Measurements from ENCODE around the gene FAM25G.
"Not testable (repeated sequence)": the region's sequence is repeated elsewhere in the genome, so short reads cannot be mapped to it uniquely, and the experiment has no call there.

DNA sequence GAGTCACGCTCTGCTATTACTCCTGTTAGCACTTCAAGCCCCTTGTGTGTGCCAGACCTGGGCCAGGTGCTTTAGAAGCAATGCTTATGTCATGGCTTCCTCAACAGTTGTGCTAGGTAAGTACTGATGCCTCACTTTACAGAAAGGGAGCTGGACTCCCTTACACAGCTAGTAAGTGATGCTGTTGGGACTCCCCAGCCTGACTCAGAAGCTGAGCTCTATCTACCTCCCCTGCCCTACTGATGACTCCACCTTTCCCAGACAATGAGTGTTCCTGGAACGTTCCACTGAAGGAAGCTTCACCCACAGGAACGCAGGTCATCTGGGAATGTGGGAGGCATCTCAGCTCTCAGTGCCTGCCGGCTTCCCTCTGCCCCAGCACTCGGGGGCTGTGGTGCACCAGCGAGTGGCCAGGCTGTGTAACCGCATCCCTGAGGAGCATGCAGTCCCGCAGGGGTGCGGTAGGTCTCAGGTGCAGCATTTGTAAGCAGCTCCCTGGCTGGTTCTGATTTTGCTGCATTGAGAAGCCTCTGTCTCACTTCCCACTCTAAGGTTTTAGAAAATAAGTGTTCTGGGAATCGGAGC lies 10.2 kb downstream of the FAM25G start:
- TF ChIP-seq, protein P1, sequence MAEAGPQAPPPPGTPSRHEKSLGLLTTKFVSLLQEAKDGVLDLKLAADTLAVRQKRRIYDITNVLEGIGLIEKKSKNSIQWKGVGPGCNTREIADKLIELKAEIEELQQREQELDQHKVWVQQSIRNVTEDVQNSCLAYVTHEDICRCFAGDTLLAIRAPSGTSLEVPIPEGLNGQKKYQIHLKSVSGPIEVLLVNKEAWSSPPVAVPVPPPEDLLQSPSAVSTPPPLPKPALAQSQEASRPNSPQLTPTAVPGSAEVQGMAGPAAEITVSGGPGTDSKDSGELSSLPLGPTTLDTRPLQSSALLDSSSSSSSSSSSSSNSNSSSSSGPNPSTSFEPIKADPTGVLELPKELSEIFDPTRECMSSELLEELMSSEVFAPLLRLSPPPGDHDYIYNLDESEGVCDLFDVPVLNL (CRISPR knock-in tag; IDR thresholded peaks at IDR 0.05; ENCODE audit: low read depth), result not testable (repeated sequence)
- not testable (repeated sequence) for TF ChIP-seq RFX5 (IDR thresholded peaks at IDR 0.05; ENCODE audit: low read depth, low read length); POLR2A (conservative IDR thresholded peaks at IDR 0.05)

Measured in K562 (cell line).